ENCODE results near the gene SH3RF2. TPM values are rescaled to one million over a fixed set of nuclear protein-coding genes. Genes with fewer than 3 reads are reported as not detected.

SH3RF2 gene
- total and polyA plus RNA-seq, 2 of the 13 experiments (the other 11 are each of a cell fraction or from before 2014, with no cell fraction given): 2.6 to 3.7 TPM

- TF ChIP-seq ZNF609 (CRISPR knock-in tag; IDR thresholded peaks at IDR 0.05; ENCODE audit: borderline replicate concordance) (no peak), HDAC2 (CRISPR knock-in tag; IDR thresholded peaks at IDR 0.05) (no peak), MIER3 (CRISPR knock-in tag; IDR thresholded peaks at IDR 0.05; ENCODE audit: borderline replicate concordance) (no peak), MAZ (IDR thresholded peaks at IDR 0.05; ENCODE audit: borderline replicate concordance, low read depth, low read length) (no peak), MAZ (CRISPR knock-in tag; IDR thresholded peaks at IDR 0.05; ENCODE audit: low read depth) (no peak), SKI (IDR thresholded peaks at IDR 0.05; ENCODE audit: partially characterized antibody) (no peak), BRCA1 (CRISPR knock-in tag; IDR thresholded peaks at IDR 0.05) (no peak), KLF12 (CRISPR knock-in tag; IDR thresholded peaks at IDR 0.05; ENCODE audit: borderline replicate concordance) (no peak), ZNF317 (CRISPR knock-in tag; IDR thresholded peaks at IDR 0.05) (no peak), ZNF816 (CRISPR knock-in tag; IDR thresholded peaks at IDR 0.05; ENCODE audit: borderline replicate concordance) (no peak)
Measured at GRCh38 chr5:146007270-146007669, 70.9 kb downstream of the SH3RF2 start (continued).
